GM19099 (cell line): ENCODE results near the gene NDUFC2.

Experiments
- POLR2A ChIP-seq: IDR thresholded peaks from 3 replicates; pipeline ENCODE4 v1.6.1; 2011; ENCODE audit warnings: low read depth; ENCODE audit not compliant: insufficient read length; ENCODE audit errors: extremely low read depth

The NDUFC2 gene

DNA sequence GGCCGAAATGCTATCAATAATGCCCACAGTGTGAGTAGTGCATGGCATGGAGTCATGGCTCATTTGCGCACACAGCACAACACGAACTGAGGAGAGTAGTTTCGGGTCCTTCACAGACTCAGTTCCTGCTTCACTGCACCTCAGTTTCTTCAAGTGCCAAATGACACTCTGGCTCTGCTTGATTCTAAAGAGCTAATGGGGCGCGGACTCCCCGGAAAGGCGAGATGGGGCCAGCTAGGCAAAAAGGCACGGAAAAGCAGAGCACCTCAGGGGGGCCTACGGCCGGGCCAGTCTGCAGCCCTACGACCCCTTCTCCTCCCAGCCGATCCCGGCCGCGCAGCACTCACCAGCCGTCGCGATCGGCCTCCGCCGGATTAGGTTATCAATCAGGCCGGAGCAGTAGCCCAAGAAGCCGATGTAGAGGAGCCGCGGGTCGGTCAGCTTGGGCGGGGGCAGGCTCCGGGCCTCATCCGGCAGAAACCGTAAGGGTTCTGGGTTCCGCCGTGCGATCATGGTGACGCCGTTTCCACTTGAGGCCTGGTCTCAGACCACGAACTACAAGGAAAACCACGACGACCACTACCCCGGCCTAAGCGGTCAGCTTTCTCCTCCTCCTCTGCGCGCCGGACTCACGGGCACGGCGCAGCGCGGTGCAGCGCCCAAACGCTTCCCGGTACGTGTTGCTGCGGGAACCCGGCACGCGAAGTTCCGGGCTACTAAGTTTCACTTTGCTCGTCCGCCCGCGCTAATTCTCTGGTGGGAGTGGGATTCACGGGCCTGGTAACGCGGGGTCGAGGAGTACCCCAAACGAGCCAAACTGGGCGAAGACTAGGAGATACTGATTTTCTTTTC, at the start of gene NDUFC2:
TSS of gene NDUFC2 (minus strand) at position 631 of the 852 bp plus-strand sequence. CDS start at position 513, 118 bp downstream.
- peak; percentile 88 for TF ChIP-seq POLR2A

DNA sequence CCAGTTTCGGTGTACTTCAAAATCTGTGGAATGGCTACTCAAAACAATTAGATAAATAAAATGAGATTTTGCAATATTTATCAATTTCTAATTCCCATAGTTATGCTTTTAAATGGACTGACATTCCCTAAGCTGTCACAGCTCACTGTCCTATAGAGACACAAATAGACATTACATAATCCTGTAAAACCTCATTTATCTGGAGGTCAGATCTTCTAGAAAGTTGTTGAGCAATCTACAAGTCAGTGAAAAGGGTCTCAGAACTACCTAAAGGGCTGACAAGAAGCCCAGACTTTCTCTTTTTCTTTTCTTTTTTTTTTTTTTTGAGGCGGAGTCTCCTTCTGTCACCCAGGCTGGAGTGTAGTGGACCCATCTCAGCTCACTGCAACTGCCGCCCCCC, 47.7 kb upstream of the NDUFC2 start:
- TF ChIP-seq POLR2A: no peak

DNA sequence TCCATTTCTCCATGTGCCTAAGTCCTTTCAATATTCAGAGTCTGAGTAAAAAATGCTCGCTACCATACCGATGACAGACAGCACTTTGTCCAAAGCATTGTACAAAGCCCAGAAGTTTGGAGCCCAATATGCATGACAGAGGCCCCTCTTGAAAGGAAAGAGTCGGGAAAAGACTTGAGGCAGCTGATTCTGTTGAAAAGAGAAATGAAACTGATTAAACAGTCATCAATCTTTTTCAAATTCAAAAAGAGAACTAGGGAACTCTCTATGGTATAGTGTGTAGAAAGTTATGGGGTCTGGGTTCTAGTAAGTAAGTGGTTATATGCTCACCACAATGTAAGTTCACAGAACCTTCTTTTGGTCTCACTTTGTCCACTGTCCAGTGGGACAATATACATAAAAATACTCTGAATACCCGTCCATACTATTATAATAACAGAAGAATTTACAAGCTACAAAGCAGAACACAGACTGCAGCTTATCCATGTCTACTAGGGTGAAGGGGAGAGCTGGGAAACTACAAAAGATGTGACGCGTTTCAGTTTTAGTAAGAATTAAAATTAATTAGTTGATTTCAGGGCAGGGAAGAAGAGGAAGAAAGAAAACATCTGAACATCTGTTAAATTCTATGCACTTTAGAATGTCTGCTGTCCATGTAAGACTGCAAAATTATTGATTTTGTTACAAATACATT, 33.1 kb upstream of the NDUFC2 start:
- no peak for TF ChIP-seq POLR2A

DNA sequence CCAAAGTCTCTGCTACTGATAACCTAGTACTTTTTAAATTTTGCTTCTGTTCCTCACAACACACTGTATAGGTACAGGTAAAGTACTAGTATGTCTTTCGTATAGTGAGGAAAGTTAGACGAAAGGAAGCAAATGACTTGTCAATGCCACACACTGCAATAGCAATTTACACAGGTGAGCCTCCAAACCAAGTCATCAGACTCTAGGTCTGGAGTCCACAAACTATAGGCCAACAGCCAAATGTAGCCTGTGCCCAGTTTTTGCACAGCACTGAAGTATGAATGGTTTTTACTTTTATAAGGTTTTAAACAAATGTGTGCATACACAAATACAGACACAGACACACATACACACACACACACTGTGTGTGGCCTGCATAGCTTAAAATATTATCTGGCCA, 31.6 kb upstream of the NDUFC2 start:
- no peak for TF ChIP-seq POLR2A

DNA sequence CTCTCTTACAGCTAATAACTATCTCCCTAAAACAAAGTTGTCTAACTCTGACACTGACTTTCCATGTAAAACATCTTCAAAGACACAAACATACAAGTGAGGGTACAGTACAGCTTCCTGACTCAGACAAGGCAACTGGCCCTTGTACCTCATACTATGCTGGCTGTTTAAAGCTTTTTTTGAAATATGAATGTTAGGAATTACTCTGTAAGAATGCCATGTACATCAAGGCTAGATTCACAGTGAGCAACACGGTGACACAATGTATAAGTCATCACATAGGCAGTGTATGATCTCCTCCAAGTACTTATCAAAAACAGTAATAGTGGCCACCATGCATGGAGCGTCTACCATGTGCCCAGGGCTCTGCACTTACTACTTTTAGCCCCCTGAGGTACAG, 31.2 kb upstream of the NDUFC2 start:
- no peak for TF ChIP-seq POLR2A

DNA sequence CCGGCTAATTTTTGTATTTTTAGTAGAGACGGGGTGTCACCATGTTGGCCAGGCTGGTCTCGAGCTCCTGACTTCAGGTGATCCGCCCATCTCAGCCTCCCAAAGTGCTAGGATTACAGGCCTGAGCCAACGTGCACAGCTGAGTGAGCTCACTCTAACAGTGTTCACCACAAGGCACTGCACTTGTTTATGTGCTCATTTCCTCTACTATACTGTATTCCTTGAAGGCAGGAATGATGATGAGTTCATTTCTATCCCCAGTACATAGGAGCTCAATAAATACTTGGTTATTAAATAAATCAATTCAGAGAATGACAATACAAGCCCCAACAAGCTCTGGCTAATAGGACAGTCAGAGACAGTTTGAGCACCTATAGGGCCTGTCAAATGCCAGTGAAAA, 30.7 kb upstream of the NDUFC2 start:
- no peak for TF ChIP-seq POLR2A

DNA sequence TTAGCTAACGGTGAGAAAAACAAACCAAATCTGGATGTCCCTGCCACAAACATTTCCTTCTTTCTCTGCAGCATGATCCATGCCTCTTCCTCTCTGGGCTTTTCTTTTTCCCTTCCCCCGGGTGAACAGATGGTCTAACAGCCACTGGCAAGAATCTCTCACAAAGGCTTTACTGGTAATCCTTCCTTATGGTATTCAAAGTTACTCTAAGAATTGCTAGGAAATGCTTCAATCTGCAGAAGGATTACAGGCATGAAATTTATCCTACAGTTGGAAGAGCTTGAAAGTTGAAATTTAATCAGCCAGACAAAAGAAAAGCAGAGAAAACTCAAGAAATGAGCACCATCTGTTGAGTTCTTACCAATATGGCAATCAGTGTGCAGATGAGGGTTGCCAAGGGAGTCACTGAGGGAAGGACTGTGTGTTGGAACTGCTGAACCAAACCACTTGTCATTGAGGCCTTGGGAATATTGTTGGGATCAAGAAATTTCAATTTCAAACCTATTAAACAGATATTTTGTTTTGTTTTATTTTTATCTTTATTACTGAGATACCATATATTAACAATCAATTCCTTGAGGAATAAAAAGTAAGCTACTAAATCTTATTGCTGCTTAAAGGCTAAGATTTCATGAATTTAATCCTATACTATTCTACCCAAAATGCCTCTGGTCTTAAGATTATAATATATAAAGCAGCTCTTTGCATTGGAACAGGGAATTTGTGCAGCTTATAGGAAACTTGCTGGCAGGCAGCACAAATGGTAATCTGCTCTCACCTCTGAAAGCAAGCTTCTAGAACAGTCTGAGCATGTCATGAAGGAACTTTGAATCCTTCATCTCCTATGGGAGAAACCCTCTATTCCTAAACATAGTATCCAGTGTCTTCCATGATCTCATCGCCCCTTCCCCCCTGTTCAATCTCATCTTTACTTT, 29.7 kb upstream of the NDUFC2 start:
- no peak for TF ChIP-seq POLR2A

DNA sequence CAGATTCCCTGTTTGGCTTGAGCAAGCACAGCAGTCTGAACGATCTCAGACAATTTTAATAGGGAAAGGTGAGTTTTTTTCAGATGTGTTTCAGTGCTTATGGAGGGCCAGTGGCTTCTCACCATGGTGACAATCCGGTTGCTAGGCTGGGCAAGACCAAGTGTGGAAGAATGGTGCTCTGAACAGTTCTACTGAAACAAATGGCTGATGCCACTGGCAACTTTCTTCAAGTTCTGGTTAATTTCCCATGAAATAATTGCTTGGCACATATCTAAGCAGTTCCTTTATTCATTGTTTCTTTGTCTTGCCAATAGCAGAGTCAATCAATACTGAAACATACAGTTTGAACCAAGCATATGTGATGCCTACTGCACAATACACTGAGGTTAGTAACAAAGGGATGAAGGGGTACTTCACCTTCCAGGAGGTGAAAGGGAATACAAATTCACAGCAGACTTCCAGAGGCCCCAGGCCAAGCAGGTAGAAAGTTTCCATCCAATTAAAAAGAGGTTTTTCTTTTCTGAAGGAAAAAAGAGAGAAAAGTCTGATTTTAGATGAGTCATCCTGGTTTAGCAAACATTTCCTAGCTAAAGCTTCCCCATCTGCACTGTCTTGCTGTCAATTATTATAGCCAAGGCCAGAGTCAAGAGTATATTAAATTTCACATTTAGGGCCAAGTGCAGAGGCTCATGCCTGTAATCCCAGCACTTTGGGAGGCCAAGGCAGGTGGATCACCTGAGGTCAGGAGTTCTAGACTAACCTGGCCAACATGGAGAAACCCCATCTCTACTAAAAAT, 21.2 kb upstream of the NDUFC2 start:
- TF ChIP-seq POLR2A: no peak

DNA sequence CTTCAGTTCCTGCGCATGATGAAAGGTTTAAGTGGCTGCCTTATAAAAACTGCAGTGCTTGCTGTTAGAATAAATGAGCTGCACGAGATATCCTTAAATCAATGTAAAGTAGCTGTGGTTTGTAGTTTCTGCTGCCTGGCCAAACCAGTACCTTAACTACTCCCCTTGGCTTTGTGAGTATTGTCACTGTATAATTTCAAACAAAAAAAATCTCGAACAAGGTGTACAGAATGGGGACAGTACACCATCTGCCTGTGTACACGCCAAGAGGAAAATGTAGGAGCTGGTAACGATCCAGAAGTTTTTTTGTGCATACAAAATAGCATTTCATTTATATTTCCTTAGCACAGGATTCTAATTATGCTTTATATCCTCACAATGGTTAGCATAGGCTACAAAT, 20.6 kb upstream of the NDUFC2 start:
- TF ChIP-seq POLR2A: no peak

DNA sequence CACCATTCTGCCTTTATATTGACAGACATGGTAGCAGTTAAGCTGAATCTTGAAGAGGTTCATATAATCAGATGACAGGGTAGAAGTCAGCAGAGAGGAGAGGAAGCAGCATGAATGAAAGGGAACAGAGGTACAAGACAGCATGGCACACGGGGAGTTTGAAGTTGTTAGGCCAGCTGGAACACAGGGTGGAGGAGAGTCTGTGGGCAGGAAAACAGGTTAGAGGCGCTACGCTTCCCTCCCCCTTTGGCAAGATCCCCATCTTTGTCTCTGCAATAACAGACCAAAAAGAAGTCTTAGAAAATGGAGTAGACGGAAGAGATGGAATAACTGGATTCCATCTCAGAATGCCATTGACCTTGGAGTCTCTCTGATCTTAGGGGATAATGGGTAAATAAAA, 20.0 kb upstream of the NDUFC2 start:
- TF ChIP-seq POLR2A: no peak

DNA sequence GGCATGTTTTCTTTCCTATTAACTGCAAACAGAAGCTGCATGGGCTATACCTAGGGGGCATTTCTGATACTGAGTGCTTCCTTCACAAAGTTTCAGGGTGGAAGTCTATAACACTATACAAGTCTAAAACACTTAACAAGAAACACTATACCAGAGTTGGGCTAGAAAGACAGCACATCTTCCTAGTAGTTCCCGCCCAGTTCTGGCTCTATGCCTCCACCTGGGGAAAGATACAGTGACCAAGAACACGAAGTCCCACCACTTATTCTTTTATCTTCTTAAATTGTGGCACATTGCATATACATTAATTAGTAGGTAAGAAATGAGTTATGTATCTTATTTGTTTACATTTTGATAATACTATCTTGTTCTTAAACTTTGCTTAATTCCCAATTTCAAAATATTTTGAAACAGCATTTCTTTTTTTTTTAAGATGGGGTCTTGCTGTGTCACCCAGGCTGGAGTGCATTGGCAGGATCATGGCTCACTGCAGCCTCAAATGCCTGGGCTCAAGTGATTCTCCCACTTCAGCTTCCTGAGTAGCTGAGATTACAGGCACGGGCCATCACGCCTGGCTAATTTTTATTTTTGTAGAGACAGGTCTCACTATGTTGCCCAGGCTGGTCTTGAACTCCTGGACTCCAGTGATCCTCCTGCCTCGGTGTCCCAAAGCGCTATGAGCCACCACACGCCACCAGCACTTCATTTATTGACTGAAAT, 18.2 kb upstream of the NDUFC2 start:
- no peak for TF ChIP-seq POLR2A

DNA sequence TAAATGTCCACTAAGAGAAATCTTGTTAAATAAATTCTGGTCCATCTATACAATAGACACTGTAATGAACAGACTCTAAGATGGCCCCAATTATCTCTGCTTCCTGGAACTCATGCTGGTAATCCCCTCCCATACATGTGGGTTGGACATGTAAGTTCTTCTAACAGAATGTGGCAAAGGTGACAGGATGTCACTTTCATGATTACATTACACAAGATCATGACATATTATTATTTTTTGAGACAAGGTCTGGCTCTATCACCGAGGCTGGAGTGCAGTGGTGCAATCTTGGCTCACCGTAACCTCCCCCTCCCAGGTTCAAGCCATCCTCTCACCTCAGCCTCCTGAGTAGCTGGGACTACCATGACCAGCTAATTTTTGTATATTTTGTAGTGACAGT, 14.6 kb upstream of the NDUFC2 start:
- no peak for TF ChIP-seq POLR2A

DNA sequence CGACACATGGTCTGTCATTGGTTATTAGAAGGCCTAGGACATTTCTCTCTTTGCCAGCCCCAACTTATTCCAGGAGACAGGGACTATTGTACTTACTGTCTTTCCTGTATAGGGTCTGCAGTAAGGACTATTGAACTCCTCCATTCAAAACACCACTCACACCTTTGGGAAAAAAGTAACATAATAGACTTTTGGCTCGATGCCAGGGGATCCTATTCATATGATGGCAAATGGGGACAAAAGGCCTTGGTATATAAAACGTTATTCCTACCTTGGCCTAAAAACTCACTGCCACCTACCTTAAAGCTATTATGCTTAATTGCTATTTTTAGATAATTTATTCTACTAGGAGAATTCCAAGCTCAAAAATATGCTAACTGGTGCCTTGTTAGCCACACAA, 6.3 kb upstream of the NDUFC2 start:
- no peak for TF ChIP-seq POLR2A

DNA sequence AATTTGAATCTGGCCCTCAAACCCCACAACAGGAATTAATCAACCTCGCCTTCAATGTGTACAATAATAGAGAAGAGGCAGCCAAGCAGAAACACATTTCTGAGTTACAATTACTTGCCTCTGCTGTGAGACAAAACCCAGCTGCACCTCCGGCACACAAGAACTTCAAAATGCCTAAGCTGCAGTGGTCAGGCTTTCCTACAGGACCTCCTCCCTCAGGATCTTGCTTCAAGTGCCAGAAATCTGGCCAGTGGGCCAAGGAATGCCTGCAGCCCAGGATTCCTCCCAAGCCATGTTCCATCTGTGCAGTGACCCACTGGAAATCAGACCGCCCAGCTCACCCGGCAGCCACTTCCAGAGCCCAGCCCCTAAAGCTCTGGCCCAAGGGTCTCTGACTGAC, 3.4 kb upstream of the NDUFC2 start:
- no peak for TF ChIP-seq POLR2A
